ENCODE results near the gene PRUNE1.
A peak's percentile ranks its signal among the peaks of the same experiment; 100 is the strongest.

Gene PRUNE1

DNA sequence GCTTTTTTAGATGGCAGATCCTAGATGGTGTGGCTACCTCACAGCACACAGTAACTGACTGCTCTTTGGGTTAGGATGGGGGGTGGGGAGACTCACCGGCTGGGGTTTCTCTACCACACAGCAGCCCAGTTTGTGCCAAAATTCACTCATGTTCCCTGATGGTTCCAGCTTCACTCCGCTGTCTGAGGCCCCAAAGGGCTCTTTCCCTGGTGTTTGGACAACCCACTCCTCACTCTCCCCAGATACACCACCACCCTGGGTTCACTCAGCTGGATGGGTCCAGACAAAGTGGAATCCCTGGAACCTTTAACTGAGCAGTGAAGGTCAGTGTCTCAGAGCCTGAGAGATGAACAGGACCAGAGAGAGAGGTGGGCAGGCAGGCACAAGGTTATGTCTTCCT, 47.3 kb downstream of the PRUNE1 start:
- Histone ChIP-seq H3K36me3 (ENCODE audit: control insufficient read depth, insufficient read depth, low read length) (peaks cover 25% of the 10 kb centered on the region), H3K4me3 (replicated peaks; ENCODE audit: low read depth, low read length) (no peak overlapping the region), H3K27me3 (replicated peaks; ENCODE audit: control insufficient read depth, insufficient read depth, low read length) (no peaks in the 10 kb centered on the region)
- TF ChIP-seq, protein P1, sequence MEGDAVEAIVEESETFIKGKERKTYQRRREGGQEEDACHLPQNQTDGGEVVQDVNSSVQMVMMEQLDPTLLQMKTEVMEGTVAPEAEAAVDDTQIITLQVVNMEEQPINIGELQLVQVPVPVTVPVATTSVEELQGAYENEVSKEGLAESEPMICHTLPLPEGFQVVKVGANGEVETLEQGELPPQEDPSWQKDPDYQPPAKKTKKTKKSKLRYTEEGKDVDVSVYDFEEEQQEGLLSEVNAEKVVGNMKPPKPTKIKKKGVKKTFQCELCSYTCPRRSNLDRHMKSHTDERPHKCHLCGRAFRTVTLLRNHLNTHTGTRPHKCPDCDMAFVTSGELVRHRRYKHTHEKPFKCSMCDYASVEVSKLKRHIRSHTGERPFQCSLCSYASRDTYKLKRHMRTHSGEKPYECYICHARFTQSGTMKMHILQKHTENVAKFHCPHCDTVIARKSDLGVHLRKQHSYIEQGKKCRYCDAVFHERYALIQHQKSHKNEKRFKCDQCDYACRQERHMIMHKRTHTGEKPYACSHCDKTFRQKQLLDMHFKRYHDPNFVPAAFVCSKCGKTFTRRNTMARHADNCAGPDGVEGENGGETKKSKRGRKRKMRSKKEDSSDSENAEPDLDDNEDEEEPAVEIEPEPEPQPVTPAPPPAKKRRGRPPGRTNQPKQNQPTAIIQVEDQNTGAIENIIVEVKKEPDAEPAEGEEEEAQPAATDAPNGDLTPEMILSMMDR (IDR thresholded peaks at IDR 0.05; ENCODE audit: insufficient read depth, low read length, poor library complexity, severe bottlenecking) = no peak
- DNase-seq (ENCODE audit: extremely low read depth, insufficient read length) = no peak

DNA sequence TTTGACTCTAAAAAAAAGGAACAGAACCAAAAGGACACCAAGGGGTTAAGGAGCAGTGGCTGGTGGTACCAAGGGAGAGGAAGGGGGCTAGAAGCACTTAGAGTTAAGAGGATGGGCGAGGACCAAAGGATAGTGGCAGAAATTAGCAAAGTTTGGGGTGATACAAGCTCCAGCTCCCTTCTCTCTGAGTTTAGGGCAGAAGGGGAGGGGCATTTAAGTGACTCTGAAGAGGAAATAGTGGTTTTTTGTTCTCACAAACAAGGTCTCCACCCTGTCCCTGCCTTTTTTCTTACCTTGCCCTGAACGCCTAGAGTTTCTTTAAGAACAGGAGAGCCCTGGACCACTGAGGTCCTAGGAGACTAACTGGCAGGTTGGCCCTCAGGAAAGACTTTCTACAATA, 47.9 kb downstream of the PRUNE1 start:
- 0 out of 2 replicates have a peak overlapping the region, but pooled peaks have one; percentile 22 for H3K4me3 ChIP-seq (replicated peaks; ENCODE audit: low read depth, low read length)
- H3K27me3 ChIP-seq (replicated peaks; ENCODE audit: control insufficient read depth, insufficient read depth, low read length) = no peaks in the 10 kb centered on the region
- H3K36me3 ChIP-seq (ENCODE audit: control insufficient read depth, insufficient read depth, low read length) = peaks cover 25% of the 10 kb centered on the region
- no peak for DNase-seq (ENCODE audit: extremely low read depth, insufficient read length)
- TF ChIP-seq, protein P1 (IDR thresholded peaks at IDR 0.05; ENCODE audit: insufficient read depth, low read length, poor library complexity, severe bottlenecking) = no peak

GRCh38 chr1:151058692-151059091, 50.4 kb downstream of the PRUNE1 start:
- Histone ChIP-seq H3K27me3 (replicated peaks; ENCODE audit: control insufficient read depth, insufficient read depth, low read length) (no peaks in the 10 kb centered on the region), H3K36me3 (ENCODE audit: control insufficient read depth, insufficient read depth, low read length) (peaks cover 18% of the 10 kb centered on the region), H3K4me3 (replicated peaks; ENCODE audit: low read depth, low read length) (peak overlapping the region; percentile 82)
- DNase-seq (ENCODE audit: extremely low read depth, insufficient read length) = peak; percentile 32
- TF ChIP-seq, protein P1 (IDR thresholded peaks at IDR 0.05; ENCODE audit: insufficient read depth, low read length, poor library complexity, severe bottlenecking) = no peak

GRCh38 chr1:151059109-151060006, 51.1 kb downstream of the PRUNE1 start, which contains the start of gene CDC42SE1:
Gene CDC42SE1, minus strand, starts transcription at chr1:151059622. Its CDS starts 3,892 bp downstream, at chr1:151055730.
- no peaks in the 10 kb centered on the region for H3K27me3 ChIP-seq (replicated peaks; ENCODE audit: control insufficient read depth, insufficient read depth, low read length)
- TF ChIP-seq, protein P1 (IDR thresholded peaks at IDR 0.05; ENCODE audit: insufficient read depth, low read length, poor library complexity, severe bottlenecking) = peak; percentile 89
- H3K4me3 ChIP-seq (replicated peaks; ENCODE audit: low read depth, low read length) = peak within 1 kb of the TSS; percentile 82
- DNase-seq (ENCODE audit: extremely low read depth, insufficient read length) = peak; percentile 93
- H3K36me3 ChIP-seq (ENCODE audit: control insufficient read depth, insufficient read depth, low read length) = peaks cover 14% of the 10 kb centered on the region

- Histone ChIP-seq H3K27me3 (replicated peaks; ENCODE audit: control insufficient read depth, insufficient read depth, low read length) (no peaks in the 10 kb centered on the region), H3K36me3 (ENCODE audit: control insufficient read depth, insufficient read depth, low read length) (peaks cover 10% of the 10 kb centered on the region), H3K4me3 (replicated peaks; ENCODE audit: low read depth, low read length) (peak within 1 kb of the TSS; percentile 82)
- DNase-seq (ENCODE audit: extremely low read depth, insufficient read length) = peak; percentile 30
- TF ChIP-seq, protein P1 (IDR thresholded peaks at IDR 0.05; ENCODE audit: insufficient read depth, low read length, poor library complexity, severe bottlenecking) = no peak
Observed at GRCh38 chr1:151060007-151060656, 51.9 kb downstream of the PRUNE1 start, which contains the start of gene MLLT11. Gene MLLT11, plus strand, starts transcription at chr1:151060397. Its CDS starts 6,828 bp downstream, at chr1:151067225.
